ENCODE results near the gene FIBCD1. TPM values are rescaled to one million over a fixed set of nuclear protein-coding genes. Genes with fewer than 3 reads are reported as not detected.
"Not testable (repeated sequence)": the region's sequence is repeated elsewhere in the genome, so short reads cannot be mapped to it uniquely, and the experiment has no call there.

FIBCD1 gene
- total RNA-seq, 1 donor from 2014 or later: 0.10 TPM

GRCh38 chr9:130921989-130922892, 16.8 kb downstream of the FIBCD1 start:
- DNase-seq: no peak

GRCh38 chr9:130921300-130921988, 17.6 kb downstream of the FIBCD1 start:
- DNase-seq: no peak

GRCh38 chr9:130920762-130921299, 18.2 kb downstream of the FIBCD1 start:
- DNase-seq: no peak

- no peak for DNase-seq
These were observed 18.8 kb downstream of the FIBCD1 start for GRCh38 chr9:130920233-130920632.

- no peak for DNase-seq
These were observed 19.4 kb downstream of the FIBCD1 start for GRCh38 chr9:130919559-130920145.

- no peak for DNase-seq
These were observed 20.1 kb downstream of the FIBCD1 start for GRCh38 chr9:130918826-130919558.

- no peak for DNase-seq
These were observed 20.8 kb downstream of the FIBCD1 start for GRCh38 chr9:130918101-130918825.

GRCh38 chr9:130917168-130917960, 21.7 kb downstream of the FIBCD1 start:
- no peak for DNase-seq

- DNase-seq: no peak
These were observed 24.0 kb downstream of the FIBCD1 start for GRCh38 chr9:130915096-130915447.

GRCh38 chr9:130914417-130915095, 24.5 kb downstream of the FIBCD1 start:
- no peak for DNase-seq

GRCh38 chr9:130913599-130914416, 25.2 kb downstream of the FIBCD1 start:
- DNase-seq: no peak

GRCh38 chr9:130912932-130913598, 26.0 kb downstream of the FIBCD1 start:
- no peak for DNase-seq

GRCh38 chr9:130911254-130912049, 27.6 kb downstream of the FIBCD1 start:
- DNase-seq: no peak

- not testable (repeated sequence) for DNase-seq
These were observed 28.4 kb downstream of the FIBCD1 start for GRCh38 chr9:130910670-130911069.

- not testable (repeated sequence) for DNase-seq
These were observed 29.0 kb downstream of the FIBCD1 start for GRCh38 chr9:130910041-130910440.

GRCh38 chr9:130908878-130909355, 30.1 kb downstream of the FIBCD1 start:
- DNase-seq: no peak

GRCh38 chr9:130908146-130908877, 30.7 kb downstream of the FIBCD1 start:
- DNase-seq: no peak
